HCT116 (cell line): ENCODE measurements around the gene PIM1. TPM values are rescaled to one million over a fixed set of nuclear protein-coding genes. Genes with fewer than 3 reads are reported as not detected.

Experiments used
- ATAC-seq: fragments of 200-7000 bp; cut with Tn5 transposase; 2 replicates; pipeline ENCODE4 v1.9.1; 2020; ENCODE audit warnings: mild to moderate bottlenecking, moderate library complexity
- BruUV-seq: library from RNA; stranded (reverse); fragments of 400-500 nt; replicated peaks from 2 replicates; lab custom pipeline; 2021; lab: Mats Ljungman, UMichigan
- CTCF ChIA-PET: fragments of 300-600 bp; sonication (Branson Sonifier 250); formaldehyde crosslinking; loops from one replicate; lab custom pipeline; 2021; ENCODE audit warnings: antibody characterized with exemption; lab: Charles Lee
- POLR2A ChIA-PET: fragments of 300-600, 350-600 bp; sonication (Branson Sonifier 250); formaldehyde crosslinking; loops from one replicate; lab custom pipeline; 2021; ENCODE audit warnings: antibody characterized with exemption; lab: Charles Lee
- RAD21 ChIA-PET, 2 experiments: fragments of 300-600 bp; sonication (Branson Sonifier 250); formaldehyde crosslinking; loops; one replicate each; lab custom pipeline; 2023; ENCODE audit warnings: low total read pairs in 2 of 2; ENCODE audit not compliant: uncharacterized antibody in 2 of 2, unreplicated experiment in 2 of 2, low non-redundant PET in 1 of 2; lab: Charles Lee
- DNase-seq: peaks from one replicate; pipeline ENCODE4 v3.0.0-alpha.2; 2010; ENCODE audit warnings: low read depth, low spot score
- H2AFZ ChIP-seq: fragments of 200-600 bp; shearing (Covaris generic), sonication (generic); 2 replicates; pipeline ENCODE4 v1.6.1; 2017; ENCODE audit warnings: low read depth, mixed run types, mixed read lengths, antibody characterized with exemption, low read length; ENCODE audit not compliant: poor library complexity, severe bottlenecking
- H3K27ac ChIP-seq: 2 replicates; pipeline ENCODE4 v1.5.1; 2012; ENCODE audit warnings: low read depth, low read length
- H3K27me3 ChIP-seq: fragments of 200-600 bp; sonication (generic); 2 replicates; pipeline ENCODE4 v1.6.1; 2016; ENCODE audit warnings: mixed run types, low read length, mixed read lengths; ENCODE audit not compliant: insufficient read depth
- H3K36me3 ChIP-seq, 2 experiments: fragments of 200-500 bp in 1 of 2; fragments of 200-600 bp in 1 of 2; sonication (Bioruptor generic) in 1 of 2; sonication (generic) in 1 of 2; 2 replicates each; pipeline versions ENCODE4 v1.5.1 to v1.6.1; 2014 to 2016; ENCODE audit warnings: low read length in 2 of 2, inconsistent platforms in 1 of 2, mixed read lengths in 1 of 2, mixed run types in 1 of 2; ENCODE audit not compliant: insufficient read depth in 2 of 2, control insufficient read depth in 1 of 2
- H3K4me1 ChIP-seq, 2 experiments: fragments of 200-600 bp in 1 of 2; sonication (generic) in 1 of 2; 2 replicates each; pipeline versions ENCODE4 v1.5.1 to v1.6.1; 2012 to 2017; ENCODE audit warnings: low read length in 2 of 2, inconsistent platforms in 1 of 2, mild to moderate bottlenecking in 1 of 2, mixed read lengths in 1 of 2, mixed run types in 1 of 2, moderate library complexity in 1 of 2; ENCODE audit not compliant: insufficient read depth in 2 of 2, control insufficient read depth in 1 of 2
- H3K4me2 ChIP-seq: fragments of 200-600 bp; sonication (generic); 2 replicates; pipeline ENCODE4 v1.6.1; 2017; ENCODE audit warnings: mixed run types, low read length, mixed read lengths
- H3K4me3 ChIP-seq, 2 experiments: fragments of 200-600 bp in 1 of 2; sonication (generic) in 1 of 2; replicated peaks in 1 of 2; 2 replicates each; pipeline ENCODE4 v1.5.1; 2011 to 2016; ENCODE audit warnings: low read length in 2 of 2, control low read depth in 1 of 2, low read depth in 1 of 2, mild to moderate bottlenecking in 1 of 2, mixed read lengths in 1 of 2, mixed run types in 1 of 2
- H3K79me2 ChIP-seq: fragments of 200-600 bp; sonication (generic); 2 replicates; pipeline ENCODE4 v1.6.1; 2017; ENCODE audit warnings: mild to moderate bottlenecking, mixed run types, low read length, moderate library complexity, mixed read lengths; ENCODE audit not compliant: insufficient read depth
- H3K9ac ChIP-seq: fragments of 200-600 bp; sonication (generic); 2 replicates; pipeline ENCODE4 v1.6.1; 2016; ENCODE audit warnings: low read length, mixed read lengths
- H3K9me2 ChIP-seq: fragments of 200-600 bp; sonication (generic), shearing (Covaris generic); 2 replicates; pipeline ENCODE4 v1.6.1; 2017; ENCODE audit warnings: mixed run types, mild to moderate bottlenecking, moderate library complexity; ENCODE audit not compliant: insufficient read depth
- H3K9me3 ChIP-seq, 2 experiments: fragments of 200-500 bp in 1 of 2; fragments of 200-600 bp in 1 of 2; sonication (Bioruptor generic) in 1 of 2; sonication (generic) in 1 of 2; 2 replicates each; pipeline ENCODE4 v1.6.1; 2014 to 2017; ENCODE audit warnings: low read length in 2 of 2, mixed read lengths in 2 of 2, inconsistent platforms in 1 of 2, low read depth in 1 of 2, mild to moderate bottlenecking in 1 of 2, mixed run types in 1 of 2, moderate library complexity in 1 of 2; ENCODE audit not compliant: control insufficient read depth in 1 of 2, insufficient read depth in 1 of 2
- H4K20me1 ChIP-seq: fragments of 200-600 bp; sonication (generic), shearing (Covaris generic); 2 replicates; pipeline ENCODE4 v1.6.1; 2017; ENCODE audit warnings: mixed run types, mild to moderate bottlenecking, moderate library complexity; ENCODE audit not compliant: insufficient read depth
- ATF3 ChIP-seq: IDR thresholded peaks from 2 replicates; pipeline ENCODE4 v1.6.1; 2012
- CBX3 ChIP-seq: IDR thresholded peaks from 2 replicates; pipeline ENCODE4 v1.6.1; 2012; ENCODE audit warnings: low read depth
- CEBPB ChIP-seq: IDR thresholded peaks from 2 replicates; pipeline ENCODE4 v1.6.1; 2012; ENCODE audit warnings: low read depth
- ELF1 ChIP-seq: IDR thresholded peaks from 2 replicates; pipeline ENCODE4 v1.6.1; 2012; ENCODE audit warnings: low read depth, borderline replicate concordance
- EZH2phosphoT487 ChIP-seq: fragments of 200-600 bp; IDR thresholded peaks from 2 replicates; pipeline ENCODE4 v1.6.1; 2018; ENCODE audit warnings: antibody characterized with exemption, borderline replicate concordance
- JUND ChIP-seq: IDR thresholded peaks from 2 replicates; pipeline ENCODE4 v1.6.1; 2012
- MAX ChIP-seq: IDR thresholded peaks from 2 replicates; pipeline ENCODE4 v1.6.1; 2012
- POLR2A ChIP-seq: IDR thresholded peaks from 2 replicates; pipeline ENCODE4 v1.7.0; 2011; ENCODE audit warnings: borderline replicate concordance; ENCODE audit not compliant: insufficient read depth, insufficient read length; ENCODE audit errors: extremely low read depth
- SIN3A ChIP-seq: IDR thresholded peaks from 2 replicates; pipeline ENCODE4 v1.6.1; 2012; ENCODE audit warnings: low read depth
- SP1 ChIP-seq: IDR thresholded peaks from 2 replicates; pipeline ENCODE4 v1.6.1; 2012; ENCODE audit warnings: low read depth
- YY1 ChIP-seq: IDR thresholded peaks from 2 replicates; pipeline ENCODE4 v1.6.1; 2011; ENCODE audit warnings: low read length, low read depth, moderate library complexity, mild to moderate bottlenecking; ENCODE audit not compliant: insufficient replicate concordance; ENCODE audit errors: extremely low read depth
- ZBTB33 ChIP-seq: IDR thresholded peaks from 2 replicates; pipeline ENCODE4 v1.6.1; 2011; ENCODE audit warnings: mild to moderate bottlenecking, low read length, moderate library complexity; ENCODE audit not compliant: insufficient replicate concordance; ENCODE audit errors: extremely low read depth
- ZNF274 ChIP-seq: fragments of 200-500 bp; sonication (Bioruptor generic); IDR thresholded peaks from 2 replicates; pipeline ENCODE4 v1.6.1; 2014; ENCODE audit warnings: mild to moderate bottlenecking, low read depth, low read length, inconsistent platforms
- intact Hi-C: fragments of 100-400 bp; cut with micrococcal nuclease; formaldehyde crosslinking; loops from 2 replicates; pipeline ENCODE4 v1.10.0; 2022
- total RNA-seq: library from RNA; stranded (reverse); gene quantifications from one replicate; pipeline ENCODE4 v1.2.1, GENCODE V29; 2021; ENCODE audit not compliant: unreplicated experiment

PIM1 gene
- total RNA-seq, 1 experiment from 2014 or later: 26.2 TPM

- H3K9me2 ChIP-seq: no peaks in the 10 kb centered on the region
- no TSS peak for BruUV-seq
- H3K79me2 ChIP-seq: no peaks in the 10 kb centered on the region
- H2AFZ ChIP-seq: no peak overlapping the region
- H3K4me3 ChIP-seq: no peak overlapping the region
- peaks cover 15 to 33% of the 10 kb centered on the region in 2 experiments for H3K4me1 ChIP-seq
- ATAC-seq: no peak
- intact Hi-C loops: loop anchor here (10.0 kb wide), 1 partner anchor 287 kb away; no protein-coding TSS in a partner anchor
- H3K9me3 ChIP-seq: no peaks in the 10 kb centered on the region
- no peaks in the 10 kb centered on the region for H3K36me3 ChIP-seq
- ChIA-PET CTCF (interaction anchor here (1.1 to 1.9 kb wide), 2 partner anchors 9 to 180 kb away, joined by 3 to 6 read pairs; no protein-coding TSS in a partner anchor), POLR2A (no interaction called here), RAD21 (interaction anchor here in 1 of 2 experiments (0.6 kb wide), 1 partner anchor 40 kb away, joined by 4 read pairs; no protein-coding TSS in a partner anchor)
- H3K27me3 ChIP-seq: no peaks in the 10 kb centered on the region
- no peak for DNase-seq
- TF ChIP-seq ZBTB33: no peak
- no peak for TF ChIP-seq MAX
- no peak for TF ChIP-seq ATF3
- no peak for TF ChIP-seq EZH2phosphoT487
- no peak for TF ChIP-seq JUND
- no peak for TF ChIP-seq SP1
- TF ChIP-seq POLR2A: no peak
- no peak for TF ChIP-seq YY1
- no peak for TF ChIP-seq ELF1
- no peak for TF ChIP-seq SIN3A
- TF ChIP-seq CBX3: no peak
- no peak for TF ChIP-seq CEBPB
- TF ChIP-seq ZNF274: no peak
- no peaks in the 10 kb centered on the region for H4K20me1 ChIP-seq
- H3K9ac ChIP-seq: no peak overlapping the region
- H3K4me2 ChIP-seq: no peak overlapping the region
- H3K27ac ChIP-seq: no peak overlapping the region
These were observed 31.8 kb downstream of the PIM1 start for GRCh38 chr6:37201726-37202125.
